Activated CD4-positive, CD25-positive, alpha-beta regulatory T cell treated with anti-CD3 and anti-CD28 coated beads, Interleukin-2, amount 50 U/mL, for 24 hours (primary cell): ENCODE data around the gene ELP1.
"Not testable (repeated sequence)": the region's sequence is repeated elsewhere in the genome, so short reads cannot be mapped to it uniquely, and the experiment has no call there.

Source experiments
- ATAC-seq, 2 donors: fragments of 150-1000 bp; cut with Tn5 transposase; one replicate each; pipeline ENCODE4 v1.10.0; 2021; ENCODE audit warnings: mild to moderate bottlenecking in 1 of 2, moderate library complexity in 1 of 2

Gene ELP1, protein sequence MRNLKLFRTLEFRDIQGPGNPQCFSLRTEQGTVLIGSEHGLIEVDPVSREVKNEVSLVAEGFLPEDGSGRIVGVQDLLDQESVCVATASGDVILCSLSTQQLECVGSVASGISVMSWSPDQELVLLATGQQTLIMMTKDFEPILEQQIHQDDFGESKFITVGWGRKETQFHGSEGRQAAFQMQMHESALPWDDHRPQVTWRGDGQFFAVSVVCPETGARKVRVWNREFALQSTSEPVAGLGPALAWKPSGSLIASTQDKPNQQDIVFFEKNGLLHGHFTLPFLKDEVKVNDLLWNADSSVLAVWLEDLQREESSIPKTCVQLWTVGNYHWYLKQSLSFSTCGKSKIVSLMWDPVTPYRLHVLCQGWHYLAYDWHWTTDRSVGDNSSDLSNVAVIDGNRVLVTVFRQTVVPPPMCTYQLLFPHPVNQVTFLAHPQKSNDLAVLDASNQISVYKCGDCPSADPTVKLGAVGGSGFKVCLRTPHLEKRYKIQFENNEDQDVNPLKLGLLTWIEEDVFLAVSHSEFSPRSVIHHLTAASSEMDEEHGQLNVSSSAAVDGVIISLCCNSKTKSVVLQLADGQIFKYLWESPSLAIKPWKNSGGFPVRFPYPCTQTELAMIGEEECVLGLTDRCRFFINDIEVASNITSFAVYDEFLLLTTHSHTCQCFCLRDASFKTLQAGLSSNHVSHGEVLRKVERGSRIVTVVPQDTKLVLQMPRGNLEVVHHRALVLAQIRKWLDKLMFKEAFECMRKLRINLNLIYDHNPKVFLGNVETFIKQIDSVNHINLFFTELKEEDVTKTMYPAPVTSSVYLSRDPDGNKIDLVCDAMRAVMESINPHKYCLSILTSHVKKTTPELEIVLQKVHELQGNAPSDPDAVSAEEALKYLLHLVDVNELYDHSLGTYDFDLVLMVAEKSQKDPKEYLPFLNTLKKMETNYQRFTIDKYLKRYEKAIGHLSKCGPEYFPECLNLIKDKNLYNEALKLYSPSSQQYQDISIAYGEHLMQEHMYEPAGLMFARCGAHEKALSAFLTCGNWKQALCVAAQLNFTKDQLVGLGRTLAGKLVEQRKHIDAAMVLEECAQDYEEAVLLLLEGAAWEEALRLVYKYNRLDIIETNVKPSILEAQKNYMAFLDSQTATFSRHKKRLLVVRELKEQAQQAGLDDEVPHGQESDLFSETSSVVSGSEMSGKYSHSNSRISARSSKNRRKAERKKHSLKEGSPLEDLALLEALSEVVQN (N-terminal part only)

DNA sequence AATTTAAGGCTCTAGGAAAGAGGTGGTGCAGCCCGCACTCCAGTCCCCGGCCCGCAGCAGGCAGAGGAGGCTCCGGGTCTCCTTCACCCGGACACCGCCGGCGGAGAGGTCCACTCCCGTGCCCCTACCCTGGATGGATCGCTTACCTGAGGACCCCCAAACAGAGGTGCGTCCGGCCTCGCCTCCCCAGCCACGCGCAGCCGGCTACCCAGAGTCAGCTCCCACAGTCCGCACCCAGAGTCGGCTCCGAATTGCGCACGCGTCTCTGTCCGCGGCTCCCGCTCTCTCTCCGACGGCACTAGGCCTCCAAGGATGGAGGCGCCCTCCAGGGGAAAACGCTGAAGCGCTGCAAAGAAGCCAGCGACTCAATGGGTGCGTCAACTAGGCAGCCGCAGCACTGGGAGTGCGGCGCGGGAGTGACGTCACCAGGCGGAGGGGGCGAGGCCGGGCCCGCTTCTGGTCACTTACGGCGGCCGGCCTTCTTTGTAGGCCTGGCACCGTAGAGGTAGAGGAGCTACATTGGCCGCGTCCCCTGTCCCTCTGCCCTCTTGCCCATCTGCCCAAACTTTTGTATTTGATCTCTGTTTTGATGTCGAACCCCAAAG lies at the start of gene ELP1:
Gene ELP1 (minus strand): TSS at position 407 of the 605 bp plus-strand sequence. CDS start 2,978 bp downstream, outside the sequence.
- ATAC-seq, result peak; percentile 86

DNA sequence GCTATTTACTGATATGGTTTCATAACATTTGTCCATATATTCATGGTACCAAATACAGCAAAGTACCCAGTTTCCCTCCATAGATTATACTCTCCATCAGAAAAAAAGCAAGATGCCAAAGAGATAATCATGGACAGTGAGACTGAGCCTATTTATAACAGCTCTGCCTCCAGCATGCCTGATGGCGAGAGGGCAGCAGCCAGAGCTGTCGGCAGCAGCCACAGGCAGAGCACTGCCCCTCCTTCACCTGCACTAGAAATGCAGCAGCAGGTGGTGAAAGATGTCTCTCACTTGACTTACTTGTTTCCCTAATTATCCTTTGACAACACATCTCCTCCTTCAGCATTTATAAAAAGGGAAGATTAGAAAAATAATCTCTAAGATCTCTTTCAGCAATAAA lies 47.0 kb upstream of the ELP1 start:
- no peak for ATAC-seq

DNA sequence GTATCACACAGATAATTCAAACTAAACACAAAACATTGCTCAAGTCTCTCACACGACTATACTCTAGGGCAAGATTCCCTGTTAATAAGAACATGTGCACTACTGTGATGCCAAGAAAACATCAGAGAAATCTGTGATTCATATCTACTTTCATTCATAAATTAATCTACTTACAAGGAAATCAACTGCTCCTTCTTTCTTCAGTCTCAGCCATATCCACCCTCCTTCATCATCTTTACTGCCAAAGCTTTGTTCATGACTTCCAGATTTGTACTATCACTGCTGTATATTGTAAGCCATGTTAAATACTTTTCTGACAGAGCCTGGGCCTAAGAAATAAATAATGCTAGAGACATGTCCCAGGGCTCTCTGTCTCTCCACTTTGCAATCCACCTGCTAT lies 44.3 kb upstream of the ELP1 start:
- no peak for ATAC-seq

DNA sequence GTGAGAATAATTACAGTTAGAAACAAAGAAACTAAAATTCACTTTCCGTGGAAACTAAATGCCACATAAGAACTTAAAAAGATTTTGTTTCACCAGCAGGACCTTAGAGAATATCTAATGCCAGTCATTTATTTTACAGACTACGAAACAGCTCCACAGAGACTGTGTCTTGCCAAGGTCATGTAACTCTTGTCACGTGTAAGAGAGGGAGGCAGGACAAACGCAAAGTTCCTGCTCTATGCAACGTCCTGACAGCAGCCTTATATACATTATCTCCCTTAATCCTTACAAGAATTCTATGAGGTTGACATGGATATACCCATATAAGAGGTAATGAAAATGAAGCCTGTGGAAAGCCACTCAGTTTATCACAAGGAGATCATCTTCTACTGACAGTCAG lies 40.0 kb upstream of the ELP1 start:
- ATAC-seq, result no peak

DNA sequence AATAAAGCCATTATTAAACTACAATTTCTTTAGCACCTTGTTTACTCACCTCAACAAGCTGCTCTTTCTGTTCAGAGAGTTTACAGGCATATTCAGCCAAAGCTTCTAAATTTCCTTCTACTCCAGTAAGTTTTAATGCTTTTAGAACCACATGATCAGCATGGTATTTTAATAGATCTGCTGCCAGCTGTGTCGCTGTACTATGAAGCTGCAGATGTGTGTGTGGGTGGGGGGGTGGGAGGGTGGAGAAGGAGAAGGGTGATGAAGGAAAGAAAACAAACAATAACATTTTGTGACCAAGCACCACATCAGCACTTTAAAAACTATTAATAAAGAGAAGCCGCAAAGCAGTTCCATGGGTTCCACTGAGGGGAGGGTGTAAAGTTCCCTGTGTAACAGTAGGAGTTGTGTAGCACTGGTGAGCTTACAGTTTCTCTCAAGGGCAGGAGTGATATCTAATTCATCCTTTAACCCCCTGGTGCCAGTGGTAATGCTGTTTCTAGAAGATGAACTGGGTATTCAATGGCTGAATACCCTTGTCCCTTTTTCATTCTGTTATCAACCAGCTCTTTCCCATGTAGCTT lies 38.8 kb upstream of the ELP1 start:
- ATAC-seq, result no peak

DNA sequence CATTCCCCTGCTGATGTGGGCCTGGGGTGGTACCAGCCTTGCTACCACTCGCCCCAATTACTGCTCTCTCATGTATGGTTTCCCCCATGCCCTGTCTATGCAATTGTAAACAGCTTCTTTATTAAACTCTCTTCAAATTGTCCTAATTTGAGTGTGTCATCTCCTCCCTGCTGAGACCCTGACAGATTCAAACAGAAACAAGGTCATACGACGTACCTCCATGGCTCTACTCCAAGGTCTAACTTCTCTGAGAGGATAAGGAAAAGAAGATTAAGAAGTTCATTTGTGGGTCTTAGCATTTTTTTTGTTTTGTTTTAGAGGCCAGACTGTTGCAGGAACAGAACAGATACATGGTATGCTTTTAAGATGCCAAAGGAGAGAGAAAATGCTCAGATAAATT lies 38.3 kb upstream of the ELP1 start:
- no peak for ATAC-seq

DNA sequence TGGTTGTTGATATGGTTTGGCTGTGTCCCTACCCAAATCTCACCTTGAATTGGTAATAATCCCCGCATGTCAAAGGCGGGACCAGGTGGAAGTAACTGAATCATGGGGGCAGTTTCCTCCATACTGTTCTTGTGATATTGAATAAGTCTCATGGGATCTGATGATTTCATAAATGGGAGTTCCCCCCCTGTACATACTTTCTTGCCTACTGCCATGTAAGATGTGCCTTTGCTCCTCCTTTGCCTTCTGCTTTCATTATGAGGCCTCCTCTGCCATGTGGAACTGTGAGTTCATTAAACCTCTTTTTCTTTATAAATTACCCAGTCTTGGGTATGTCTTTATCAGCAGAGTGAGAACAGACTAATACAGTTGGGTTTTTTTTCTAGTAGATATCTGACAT lies 37.5 kb upstream of the ELP1 start:
- ATAC-seq, result not testable (repeated sequence)

DNA sequence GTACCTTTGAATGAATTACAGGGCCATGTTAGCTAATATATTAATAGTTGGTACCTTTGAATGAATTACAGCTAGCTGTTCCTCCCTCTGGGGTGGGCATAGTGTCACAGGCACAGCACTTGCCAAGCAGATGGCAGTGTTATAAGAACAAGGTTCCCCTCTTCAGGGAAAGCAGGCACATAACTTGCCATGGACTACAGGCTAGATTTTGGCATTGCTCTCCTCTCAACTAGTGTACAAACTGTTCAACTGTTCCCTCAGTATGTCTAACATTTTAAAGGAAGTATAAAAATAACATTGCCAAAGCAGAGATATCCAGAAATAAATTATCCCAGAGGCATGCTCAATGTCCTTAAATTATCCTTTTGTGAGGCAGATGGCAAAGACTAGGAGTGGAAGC lies 34.0 kb upstream of the ELP1 start:
- ATAC-seq, result no peak

DNA sequence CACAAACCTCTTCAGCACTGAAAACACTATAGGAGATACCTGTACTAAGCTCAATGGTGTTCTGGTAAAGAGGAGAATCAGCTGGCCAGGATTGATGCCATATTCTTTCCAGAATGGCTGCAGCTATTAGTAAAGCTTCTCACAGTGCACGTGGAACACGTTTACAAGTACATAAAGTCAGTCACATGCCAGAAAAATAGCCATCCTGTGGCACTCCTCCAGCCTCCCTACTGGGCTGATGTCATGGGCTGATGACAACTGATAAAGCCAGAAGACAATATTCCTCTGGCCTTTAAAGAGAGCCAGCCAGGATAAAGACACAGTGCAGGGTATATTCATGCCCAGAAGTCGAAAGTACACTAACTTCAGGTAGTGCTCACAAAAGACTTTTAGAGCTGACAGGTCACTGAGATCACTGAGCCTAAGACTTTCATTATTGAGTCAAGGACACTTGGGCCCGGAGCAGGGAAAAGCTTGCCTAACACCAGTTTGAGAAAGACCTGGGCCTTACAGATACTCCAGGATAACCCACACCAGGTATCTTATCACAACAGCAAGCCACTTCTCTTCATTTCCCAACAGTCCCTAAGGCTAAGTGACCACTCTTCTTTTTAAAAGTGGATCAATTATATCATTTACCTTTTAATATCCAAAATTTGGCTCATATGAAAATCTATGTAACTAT lies 29.7 kb upstream of the ELP1 start:
- no peak for ATAC-seq

DNA sequence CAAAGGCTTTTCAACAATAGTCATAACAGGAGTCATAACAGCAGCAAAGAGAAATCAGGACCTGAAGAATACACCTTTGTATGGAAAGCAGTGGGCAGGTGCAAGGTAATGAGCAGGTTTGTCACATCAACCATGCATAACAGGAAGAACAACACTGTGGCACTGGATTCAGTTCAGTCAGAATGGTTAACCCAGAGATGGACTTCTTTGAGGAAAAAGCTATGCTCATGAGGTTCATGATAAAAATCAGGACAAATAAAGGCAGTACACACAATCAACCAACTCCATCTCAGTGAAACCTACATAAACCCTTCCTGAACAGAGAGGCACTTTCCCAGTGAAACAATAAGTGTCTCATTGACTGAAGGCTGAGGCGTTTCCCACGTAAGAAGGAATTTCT lies 27.2 kb upstream of the ELP1 start:
- ATAC-seq, result no peak

DNA sequence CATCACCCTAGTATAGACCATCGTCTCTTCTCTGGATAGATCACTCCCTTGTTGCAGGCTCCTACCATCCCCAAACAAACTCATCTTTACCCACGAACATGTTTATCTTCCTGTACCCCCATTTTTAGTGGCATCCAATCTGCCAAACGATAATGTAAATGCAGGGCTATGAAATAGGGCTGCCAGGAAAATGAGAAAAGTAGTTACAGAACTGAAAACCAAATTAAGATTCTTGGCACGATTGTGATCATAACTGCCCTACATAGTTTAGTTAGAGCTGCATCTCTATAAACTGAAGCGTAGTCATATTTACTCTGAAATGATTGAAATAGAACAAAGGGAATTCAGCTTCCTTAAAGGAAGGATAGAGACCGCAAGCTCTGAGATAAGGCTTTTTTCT lies 26.4 kb upstream of the ELP1 start:
- ATAC-seq, result no peak

DNA sequence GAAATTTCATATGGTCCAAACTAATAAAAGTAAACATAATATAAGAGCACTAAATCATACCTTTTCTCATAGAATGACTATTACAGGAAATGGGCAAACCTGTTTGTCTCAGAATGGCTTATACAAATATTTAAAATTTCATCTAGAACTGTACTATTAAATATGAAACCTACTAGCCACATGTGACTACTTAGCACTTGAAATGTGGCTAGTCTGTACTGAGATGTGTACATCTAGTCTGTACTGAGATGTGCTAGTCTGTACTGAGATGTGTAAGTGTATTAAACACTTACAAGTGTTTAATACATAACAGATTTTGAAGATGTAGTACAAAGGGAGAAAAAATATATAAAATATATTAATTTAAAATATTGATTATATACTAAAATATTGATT lies 22.7 kb upstream of the ELP1 start:
- ATAC-seq, result peak; percentile 62 to 84

DNA sequence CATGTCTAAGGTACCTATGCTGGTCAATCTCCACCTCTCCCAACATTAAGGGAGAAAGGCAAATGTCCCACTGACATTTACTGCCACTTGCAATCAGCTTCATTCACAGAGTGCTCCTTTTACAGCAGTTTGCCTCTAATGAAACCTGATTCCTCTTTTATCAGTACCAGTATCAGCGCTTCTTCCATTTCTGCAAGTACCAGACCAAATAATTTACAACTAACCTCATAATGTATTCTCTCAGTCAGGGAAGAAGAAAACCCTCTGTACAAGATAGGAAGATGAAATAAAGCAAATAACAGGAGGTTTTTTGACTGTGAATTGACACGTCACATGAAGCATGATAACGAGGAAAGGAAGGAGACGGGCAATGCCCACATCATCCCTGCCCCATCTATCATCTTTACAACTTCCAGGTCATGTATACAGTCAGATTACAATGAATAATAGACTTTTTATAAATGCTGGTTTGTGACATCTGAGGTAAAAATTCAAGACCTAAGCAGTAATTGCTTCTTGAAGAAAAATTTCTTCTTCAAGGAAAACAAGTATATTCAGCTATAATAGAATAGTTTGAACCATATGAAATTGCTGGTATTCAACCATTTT lies 22.2 kb upstream of the ELP1 start:
- no peak for ATAC-seq

DNA sequence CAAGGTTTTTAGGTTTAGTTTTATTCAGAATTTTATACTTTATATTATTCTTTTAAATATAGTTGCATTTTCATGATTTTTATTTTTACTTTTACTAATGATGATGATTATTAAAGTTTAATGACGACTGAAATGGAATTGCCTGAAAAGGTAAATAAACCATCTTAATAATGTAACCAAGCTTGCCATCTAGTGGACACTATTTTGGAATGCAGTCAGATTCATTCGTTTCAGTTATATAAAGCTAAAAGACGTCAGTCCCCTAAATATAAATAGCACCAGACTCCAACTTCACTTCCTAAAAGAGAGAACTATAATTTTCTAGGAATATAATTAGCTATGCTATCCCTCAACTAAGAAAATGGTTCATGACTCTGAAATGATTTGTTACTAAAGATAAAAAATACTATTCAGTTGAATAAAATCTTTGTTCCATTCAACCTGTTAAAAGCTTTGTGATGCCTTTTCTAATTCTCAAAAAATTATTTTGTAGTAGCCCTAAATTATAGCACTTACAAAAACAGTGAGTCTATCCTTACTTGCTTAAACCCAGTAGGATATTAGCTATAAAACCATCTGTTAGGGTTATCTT lies 20.2 kb upstream of the ELP1 start:
- no peak for ATAC-seq

DNA sequence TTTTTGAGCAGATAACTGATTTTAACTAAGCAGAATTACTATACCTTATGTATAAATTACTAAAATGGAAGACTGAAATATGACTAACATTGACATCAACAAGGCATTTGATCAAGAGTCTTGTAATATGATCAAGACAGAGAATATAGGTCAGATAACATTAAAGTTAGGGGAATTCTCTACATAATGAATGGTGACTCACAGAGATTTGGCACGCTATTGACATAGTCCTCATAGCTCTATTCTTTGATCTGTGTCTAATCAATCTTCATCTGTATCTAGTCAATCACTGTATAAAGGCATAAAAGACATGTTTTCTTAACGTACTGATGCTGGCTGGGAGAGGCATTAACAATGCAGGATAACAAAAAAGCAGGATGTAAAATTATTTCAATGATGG lies 17.7 kb upstream of the ELP1 start:
- ATAC-seq, result peak; percentile 94 to 98

DNA sequence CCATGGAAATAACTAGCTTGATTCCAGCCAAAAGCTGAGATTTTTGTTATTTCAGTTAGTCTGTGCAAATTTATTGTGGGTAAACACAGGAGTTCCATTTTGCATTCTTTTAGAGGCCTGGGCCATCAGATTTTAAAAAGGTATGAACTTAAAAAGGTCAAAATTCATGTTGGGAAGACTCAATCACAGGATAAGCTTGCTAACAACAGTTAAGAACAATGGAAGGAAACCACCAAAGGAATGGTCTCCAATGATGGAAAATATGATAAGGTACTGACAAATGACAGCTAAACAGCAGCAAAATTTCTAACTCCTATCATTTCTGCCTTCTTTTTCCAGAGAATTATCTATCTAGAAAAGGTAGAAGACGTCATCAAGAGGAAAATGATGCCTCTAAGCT lies 16.2 kb upstream of the ELP1 start:
- no peak for ATAC-seq

DNA sequence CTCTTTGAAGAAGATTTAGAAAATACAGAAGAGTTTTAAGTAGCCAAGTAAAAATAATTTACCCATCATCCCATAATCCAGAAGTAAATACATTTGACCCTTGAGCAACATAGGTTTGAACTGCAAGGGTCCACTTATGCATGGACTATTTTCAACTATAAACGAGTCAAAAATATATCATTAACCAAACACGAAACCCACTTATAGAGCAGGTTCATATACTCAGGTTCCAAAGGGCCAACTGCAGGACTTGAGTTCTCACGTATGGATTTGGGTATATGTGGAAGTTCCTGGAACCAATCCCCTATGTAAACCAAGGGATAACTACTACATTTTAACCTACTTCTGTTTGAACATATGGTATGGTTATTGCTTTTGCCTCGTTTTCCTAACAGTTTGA lies 6.1 kb upstream of the ELP1 start:
- no peak for ATAC-seq

DNA sequence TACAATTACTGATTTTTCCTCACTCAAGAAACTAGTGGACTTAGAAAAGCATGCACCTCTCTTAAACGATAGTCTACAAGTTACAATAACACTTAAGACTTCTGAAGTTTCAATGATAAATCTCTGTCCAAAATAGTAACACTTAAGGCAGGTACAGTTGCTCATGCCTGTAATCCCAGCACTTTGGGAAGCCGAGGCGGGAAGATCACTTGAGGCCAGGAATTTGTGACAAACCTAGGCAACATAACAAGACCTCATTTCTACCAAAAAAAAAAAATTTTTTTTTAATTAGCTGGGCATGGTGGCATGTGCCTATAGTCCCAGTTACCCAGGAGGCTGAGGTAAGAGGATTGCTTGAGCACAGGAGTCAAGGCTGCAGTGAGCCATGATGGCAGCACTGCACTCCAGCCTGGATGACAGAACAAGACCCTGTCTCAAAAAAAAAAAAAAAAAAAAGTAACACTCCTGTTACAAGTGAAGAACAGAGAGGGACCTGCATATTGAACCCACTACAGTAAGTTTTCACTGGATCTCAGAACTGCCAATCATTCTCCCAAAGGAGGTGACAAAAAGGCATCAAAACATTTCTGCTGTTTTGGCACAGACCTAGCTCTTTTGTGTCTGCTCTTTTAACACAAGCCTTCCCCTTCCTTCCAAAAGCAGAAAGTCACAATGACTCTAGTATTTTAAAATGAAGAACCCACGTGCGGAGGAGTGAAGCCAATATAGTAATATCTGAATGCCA lies 3.8 kb upstream of the ELP1 start:
- ATAC-seq, result no peak

DNA sequence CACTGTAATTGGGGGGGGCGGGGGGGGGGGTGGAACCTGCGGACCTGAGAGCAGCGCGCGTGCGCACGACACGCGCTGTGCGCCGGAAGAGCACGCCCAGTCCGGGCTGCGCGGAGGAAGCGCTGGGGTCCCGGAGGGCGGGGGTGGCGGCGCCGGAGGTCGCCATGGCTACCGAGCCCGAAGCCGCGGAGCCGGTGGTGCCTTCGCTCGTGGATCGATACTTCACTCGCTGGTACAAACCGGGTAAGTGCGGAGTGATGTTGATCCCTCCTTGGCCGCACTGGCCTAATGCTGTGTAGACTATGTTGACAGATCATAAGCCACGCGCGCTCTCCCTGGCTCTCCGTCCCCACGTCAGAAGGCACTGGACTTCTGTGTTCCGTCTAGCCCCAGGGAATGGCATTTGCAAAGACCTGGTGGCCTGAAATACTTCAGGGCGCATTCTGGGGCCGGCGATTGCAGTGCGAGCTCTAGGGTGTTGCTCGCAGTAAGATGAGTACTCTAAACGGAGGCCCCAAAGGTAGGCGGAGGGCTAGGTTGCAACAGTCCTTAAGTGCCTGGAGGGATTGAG lies 484 bp upstream of the ELP1 start, which contains the start of gene ABITRAM:
Gene ABITRAM (plus strand): TSS at position 78 of the 571 bp plus-strand sequence. CDS start 87 bp downstream, at position 165.
- ATAC-seq, result peak; percentile 83 to 84
